Endodermal cell (in vitro differentiated cells): Measurements from ENCODE around the gene KMT2C. TPM values are rescaled to one million over a fixed set of nuclear protein-coding genes. Genes with fewer than 3 reads are reported as not detected.

ENCODE experiments used
- DNase-seq: peaks from one replicate; pipeline ENCODE4 v3.0.0-alpha.2; 2017
- H3K27ac ChIP-seq: 2 replicates; pipeline ENCODE4 v1.5.1; 2013; ENCODE audit warnings: mild to moderate bottlenecking, low read depth, low read length, moderate library complexity
- H3K27me3 ChIP-seq: 2 replicates; pipeline ENCODE4 v1.6.1; 2013; ENCODE audit warnings: mild to moderate bottlenecking, low read length, moderate library complexity; ENCODE audit not compliant: insufficient read depth, control insufficient read depth, poor library complexity, severe bottlenecking
- H3K36me3 ChIP-seq: 2 replicates; pipeline ENCODE4 v1.7.0; 2013; ENCODE audit warnings: mild to moderate bottlenecking, low read length, moderate library complexity; ENCODE audit not compliant: control insufficient read depth, insufficient read depth
- H3K4me1 ChIP-seq: one replicate; pipeline ENCODE4 v1.7.0; 2013; ENCODE audit warnings: low read length; ENCODE audit not compliant: control insufficient read depth, insufficient read depth
- H3K4me3 ChIP-seq: 2 replicates; pipeline ENCODE4 v1.5.1; 2013; ENCODE audit warnings: mild to moderate bottlenecking, low read length, moderate library complexity
- H3K9ac ChIP-seq: 2 replicates; pipeline ENCODE4 v1.6.1; 2013; ENCODE audit warnings: mild to moderate bottlenecking, low read length, moderate library complexity; ENCODE audit not compliant: poor library complexity, severe bottlenecking; ENCODE audit errors: extremely low read depth
- H3K9me3 ChIP-seq: 2 replicates; pipeline ENCODE4 v1.6.1; 2013; ENCODE audit warnings: mild to moderate bottlenecking, low read length, moderate library complexity; ENCODE audit not compliant: control insufficient read depth
- H3K27ac Mint-ChIP-seq: 2 replicates; pipeline ENCODE4 v1.8.0; 2020; ENCODE audit warnings: mixed read lengths
- H3K27me3 Mint-ChIP-seq: 2 replicates; pipeline ENCODE4 v1.8.0; 2021; ENCODE audit warnings: mild to moderate bottlenecking, mixed read lengths; ENCODE audit not compliant: insufficient read depth
- H3K36me3 Mint-ChIP-seq: 2 replicates; pipeline ENCODE4 v1.8.0; 2020; ENCODE audit warnings: low read depth, mixed read lengths
- H3K4me1 Mint-ChIP-seq: 2 replicates; pipeline ENCODE4 v1.8.0; 2020; ENCODE audit warnings: mixed read lengths
- H3K4me3 Mint-ChIP-seq: 2 replicates; pipeline ENCODE4 v1.8.0; 2020; ENCODE audit warnings: mild to moderate bottlenecking, moderate library complexity, mixed read lengths
- H3K9me3 Mint-ChIP-seq: 2 replicates; pipeline ENCODE4 v1.8.0; 2020; ENCODE audit warnings: mild to moderate bottlenecking, mixed read lengths
- CTCF ChIP-seq: fragments of 200-600 bp; sonication (generic); conservative IDR thresholded peaks from 2 replicates; pipeline ENCODE4 v1.5.0; 2021; ENCODE audit warnings: antibody characterized with exemption, mild to moderate bottlenecking
- WGBS, 2 experiments: methylation state at CpG; one replicate each; pipeline versions ENCODE4 v1.1.5 to v1.1.7; 2013; ENCODE audit warnings: missing lambda C conversion rate in 2 of 2, mixed read lengths in 1 of 2; ENCODE audit not compliant: insufficient coverage in 1 of 2, insufficient read length in 1 of 2; 5-methylcytosine and 5-hydroxymethylcytosine counted together
- total RNA-seq, 2 donors: library from RNA; stranded (reverse); fragmentation: NEBNext Ultra II Directional in 1 of 2; extraction: Animal tissue kit (Norgen Biotek cat#: 25700) in 1 of 2; gene quantifications; 2 replicates in 1 of 2; 3 replicates in 1 of 2; pipeline ENCODE4 v1.2.1, GENCODE V29; 2021

Gene KMT2C
- total RNA-seq, 2 donors from 2014 or later, result 54.3 to 60.6 TPM

GRCh38 chr7:152351168-152351567 lies 84.6 kb downstream of the KMT2C start:
- Mint-ChIP-seq H3K36me3 (peaks cover 85% of the 10 kb centered on the region), H3K4me3 (no peak overlapping the region), H3K4me1 (peaks cover 3% of the 10 kb centered on the region), H3K27me3 (no peaks in the 10 kb centered on the region), H3K9me3 (peaks cover 51% of the 10 kb centered on the region), H3K27ac (no peak overlapping the region)
- WGBS, 2 experiments, result 100% methylated on average over 3 of the region's 3 CpGs
- no peak for DNase-seq
- H3K4me3 ChIP-seq, result no peak overlapping the region
- no peak overlapping the region for H3K27ac ChIP-seq
- no peaks in the 10 kb centered on the region for H3K27me3 ChIP-seq
- H3K4me1 ChIP-seq, result no peaks in the 10 kb centered on the region
- TF ChIP-seq CTCF, result no peak
- H3K36me3 ChIP-seq, result peaks cover 85% of the 10 kb centered on the region
- H3K9ac ChIP-seq, result no peak overlapping the region
- H3K9me3 ChIP-seq, result peaks cover 66% of the 10 kb centered on the region

- 100% methylated on average over 1 to 2 of the region's 2 CpGs for WGBS, 2 experiments
- Mint-ChIP-seq H3K36me3 (peaks cover 59% of the 10 kb centered on the region), H3K27ac (no peak overlapping the region), H3K4me1 (peaks cover 5% of the 10 kb centered on the region), H3K27me3 (no peaks in the 10 kb centered on the region), H3K4me3 (no peak overlapping the region), H3K9me3 (peaks cover 44% of the 10 kb centered on the region)
- Histone ChIP-seq H3K9me3 (peaks cover 51% of the 10 kb centered on the region), H3K27ac (no peak overlapping the region), H3K4me3 (no peak overlapping the region), H3K36me3 (peaks cover 57% of the 10 kb centered on the region), H3K4me1 (no peaks in the 10 kb centered on the region), H3K9ac (no peak overlapping the region), H3K27me3 (no peaks in the 10 kb centered on the region)
- no peak for TF ChIP-seq CTCF
- DNase-seq, result no peak
Observed at GRCh38 chr7:152347888-152348287, 87.9 kb downstream of the KMT2C start.

- Histone ChIP-seq H3K27ac (no peak overlapping the region), H3K4me1 (no peaks in the 10 kb centered on the region), H3K9ac (no peak overlapping the region), H3K27me3 (no peaks in the 10 kb centered on the region), H3K4me3 (no peak overlapping the region), H3K36me3 (peaks cover 26% of the 10 kb centered on the region), H3K9me3 (peaks cover 24% of the 10 kb centered on the region)
- Mint-ChIP-seq H3K36me3 (peaks cover 32% of the 10 kb centered on the region), H3K9me3 (peaks cover 22% of the 10 kb centered on the region), H3K4me1 (peaks cover 8% of the 10 kb centered on the region), H3K4me3 (no peak overlapping the region), H3K27me3 (no peaks in the 10 kb centered on the region), H3K27ac (no peak overlapping the region)
- TF ChIP-seq CTCF, result no peak
- WGBS, 2 experiments, result 96 to 100% methylated on average over 2 of the region's 2 CpGs
- no peak for DNase-seq
Observed at GRCh38 chr7:152344253-152344652, 91.5 kb downstream of the KMT2C start.
